Measurements from ENCODE around the gene SERTM2. TPM values are rescaled to one million over a fixed set of nuclear protein-coding genes. Genes with fewer than 3 reads are reported as not detected.

SERTM2 gene
- total and polyA plus RNA-seq, 2 of the 8 experiments (the other 6 are each of a cell fraction or from before 2014, with no cell fraction given) = 0.45 to 0.58 TPM

DNA sequence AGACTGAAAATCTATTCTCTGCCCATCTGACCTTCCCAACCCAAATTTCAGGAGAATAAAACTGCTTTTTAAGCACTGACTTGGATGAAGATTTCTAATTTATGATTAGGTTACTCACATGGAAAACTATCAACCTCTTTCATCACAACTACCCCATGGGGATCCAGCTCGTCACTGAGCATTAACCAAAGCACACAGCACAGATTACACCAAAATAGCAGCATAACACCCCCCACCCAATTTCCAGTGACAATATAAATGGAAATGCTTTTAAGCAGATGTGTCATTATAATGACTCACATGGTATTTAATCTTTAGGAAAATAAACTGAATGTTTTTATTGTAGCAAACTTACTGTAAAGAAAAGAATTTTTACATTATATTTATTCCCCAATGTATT lies 9.7 kb downstream of the SERTM2 start (continued):
- no peak for TF ChIP-seq CHD7 (IDR thresholded peaks at IDR 0.05; ENCODE audit: insufficient replicate concordance, low read length)
- no peak for TF ChIP-seq GTF2F1 (IDR thresholded peaks at IDR 0.05; ENCODE audit: borderline replicate concordance, low read depth, low read length)
- no peak for TF ChIP-seq POLR2AphosphoS5 (IDR thresholded peaks at IDR 0.05; ENCODE audit: low read depth, low read length)
- no peak for TF ChIP-seq CHD2 (IDR thresholded peaks at IDR 0.05; ENCODE audit: low read length)
- TF ChIP-seq SIN3A (conservative IDR thresholded peaks at IDR 0.05 in 1 of 2, IDR thresholded peaks at IDR 0.05 in 1 of 2; ENCODE audit: low read depth in 1 of 2, low read length in 2 of 2) = no peak
- no peak for TF ChIP-seq SP1 (IDR thresholded peaks at IDR 0.05; ENCODE audit: low read depth, low read length)
- TF ChIP-seq YY1 (IDR thresholded peaks at IDR 0.05; ENCODE audit: low read depth, low read length) = no peak
- no peak for TF ChIP-seq NRF1 (IDR thresholded peaks at IDR 0.05; ENCODE audit: low read depth, low read length)
- TF ChIP-seq CHD1 (IDR thresholded peaks at IDR 0.05; ENCODE audit: low read depth, low read length) = no peak
- TF ChIP-seq SIX5 (IDR thresholded peaks at IDR 0.05; ENCODE audit: low read depth, low read length) = no peak
- no peak for TF ChIP-seq TBP (IDR thresholded peaks at IDR 0.05; ENCODE audit: low read depth, low read length)
- TF ChIP-seq TAF1 (IDR thresholded peaks at IDR 0.05; ENCODE audit: low read depth, low read length) = no peak
- no peak for TF ChIP-seq RAD21 (IDR thresholded peaks at IDR 0.05 in 1 of 2, conservative IDR thresholded peaks at IDR 0.05 in 1 of 2; ENCODE audit: low read depth in 2 of 2, low read length in 2 of 2)
